NOMO-1 (cell line): ENCODE measurements around the gene SRPK2.
"Not testable (repeated sequence)": the region's sequence is repeated elsewhere in the genome, so short reads cannot be mapped to it uniquely, and the experiment has no call there.

Source experiments
- DNase-seq, 2 experiments: peaks; one replicate each; lab custom pipeline; 2025; ENCODE audit not compliant: unreplicated experiment in 2 of 2; lab: John Stamatoyannopoulos, UW

Gene SRPK2

DNA sequence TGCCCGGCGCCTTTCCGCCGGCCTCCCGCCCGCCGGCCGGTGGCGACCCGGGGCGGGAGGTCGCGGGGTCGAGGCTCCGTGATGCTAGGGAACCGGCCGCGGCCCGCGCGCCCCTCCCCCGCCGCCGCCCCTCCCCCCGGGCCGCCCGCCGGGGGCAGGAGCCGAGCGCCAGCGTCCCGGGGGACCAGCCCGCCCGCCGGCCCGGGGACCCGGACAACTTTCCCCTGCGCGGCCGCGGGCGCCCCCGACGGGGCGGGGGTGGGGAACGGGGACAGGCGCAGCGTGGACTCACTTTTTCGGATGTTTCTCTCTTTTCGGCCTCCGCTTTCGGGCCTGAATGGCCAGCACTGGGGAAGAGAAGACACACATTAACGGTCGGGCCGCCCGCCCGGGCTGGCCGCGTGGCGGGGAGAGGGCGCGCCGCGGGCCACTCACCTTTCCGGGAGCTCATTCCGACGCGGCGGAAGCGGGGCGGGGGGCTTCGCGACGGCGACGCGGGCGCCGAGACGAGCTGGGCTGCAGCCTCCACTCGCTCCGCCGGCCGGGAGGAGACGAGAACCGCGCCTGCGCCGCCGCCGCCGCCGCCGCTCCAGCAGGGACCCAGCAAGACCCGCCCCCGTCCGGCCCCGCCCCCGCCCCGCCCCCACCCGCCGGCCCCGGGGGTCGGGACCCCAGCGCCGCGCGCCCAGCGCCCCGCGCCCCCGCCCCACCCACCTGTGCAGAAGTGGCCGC is at the start of gene SRPK2:
Gene SRPK2 (minus strand): TSS at position 566 of the 732 bp plus-strand sequence.
- peak in 1 of 2 experiments; percentile 9 for DNase-seq

DNA sequence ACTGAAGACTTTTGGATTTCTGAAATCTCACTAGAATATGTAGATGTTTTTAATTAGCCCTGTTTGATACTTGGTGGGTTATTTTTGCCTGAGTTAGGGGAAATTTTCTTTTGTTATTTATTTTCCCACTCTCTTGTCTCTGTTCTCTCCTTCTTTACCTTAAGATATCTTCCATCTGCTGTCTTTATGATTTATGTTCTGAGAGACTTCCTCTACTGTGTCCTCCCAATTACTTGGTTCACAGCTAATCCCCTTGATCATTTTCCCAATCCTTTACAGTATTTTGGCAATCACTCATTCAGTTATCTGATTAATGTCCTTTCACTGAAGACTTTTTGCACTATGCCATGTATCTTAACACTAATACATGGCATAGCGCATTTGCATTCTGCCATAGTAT is 49.5 kb upstream of the SRPK2 start:
- no peak for DNase-seq

GRCh38 chr7:105437356-105437755 is 48.6 kb upstream of the SRPK2 start:
- not testable (repeated sequence) for DNase-seq

DNA sequence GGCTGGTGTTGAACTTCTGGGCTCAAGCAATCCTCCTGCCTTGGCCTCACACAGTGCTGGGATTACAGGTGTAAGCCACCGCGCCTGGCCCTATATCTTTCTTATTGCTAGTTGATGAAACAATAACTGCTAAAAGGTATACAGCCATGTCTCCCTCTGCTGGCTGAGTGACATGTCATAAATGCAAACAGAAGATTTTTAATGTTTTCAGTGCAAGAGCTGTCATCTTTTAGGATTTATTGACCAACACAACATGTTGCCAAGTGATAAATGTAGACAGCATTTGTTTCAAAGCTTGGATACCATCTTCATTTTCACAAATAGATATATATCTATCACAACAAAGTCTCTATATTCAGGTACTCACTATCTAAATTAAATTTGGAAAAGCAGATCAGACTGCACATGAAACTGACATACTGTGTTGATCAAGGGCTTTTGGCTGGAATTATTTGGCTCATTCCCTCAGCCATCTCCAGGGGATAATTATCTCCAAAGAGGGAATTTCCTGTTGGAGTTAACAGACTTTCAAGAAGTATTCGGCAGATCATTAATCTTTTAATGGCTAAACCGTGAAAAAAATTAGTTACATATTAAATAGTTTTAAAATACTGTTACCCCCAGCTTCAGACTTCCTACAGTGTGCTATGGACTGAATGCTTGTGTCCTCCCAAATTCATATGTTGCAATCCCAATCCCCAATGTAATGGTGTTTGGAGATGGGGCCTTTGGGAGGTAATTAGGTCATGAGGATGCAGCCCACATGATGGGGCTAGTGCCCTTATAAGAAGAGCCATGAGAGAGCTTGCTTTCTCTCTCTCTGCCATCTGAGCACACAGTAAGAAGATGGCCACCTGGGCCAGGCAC is 41.3 kb upstream of the SRPK2 start:
- DNase-seq, result peak in 1 of 2 experiments; percentile 8

- DNase-seq, result no peak
Measured at GRCh38 chr7:105426606-105427146, 38.0 kb upstream of the SRPK2 start.

DNA sequence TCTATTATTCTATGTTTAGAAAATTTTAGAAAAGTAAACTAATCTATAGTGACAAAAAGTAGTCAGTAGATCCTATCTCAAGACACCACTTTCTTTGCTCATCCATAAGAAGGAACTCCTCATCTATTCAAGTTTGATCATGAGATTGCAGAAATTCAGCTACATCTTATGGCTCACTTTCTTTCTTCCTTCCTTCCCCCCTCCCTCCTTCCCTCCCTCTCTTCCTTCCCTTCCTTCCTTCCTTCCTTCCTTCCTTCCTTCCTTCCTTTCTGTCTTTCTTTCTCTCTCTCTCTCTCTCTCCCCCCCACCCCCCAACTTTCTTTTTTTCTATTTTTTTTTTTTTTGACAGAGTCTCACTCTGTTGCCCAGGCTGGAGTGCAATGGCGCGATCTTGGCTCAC is 35.3 kb upstream of the SRPK2 start:
- no peak for DNase-seq

GRCh38 chr7:105413887-105414437 is 25.2 kb upstream of the SRPK2 start:
- DNase-seq, result no peak

- not testable (repeated sequence) for DNase-seq
Measured at GRCh38 chr7:105410774-105411173, 22.1 kb upstream of the SRPK2 start.

- DNase-seq, result not testable (repeated sequence)
Measured at GRCh38 chr7:105409775-105410174, 21.1 kb upstream of the SRPK2 start.

DNA sequence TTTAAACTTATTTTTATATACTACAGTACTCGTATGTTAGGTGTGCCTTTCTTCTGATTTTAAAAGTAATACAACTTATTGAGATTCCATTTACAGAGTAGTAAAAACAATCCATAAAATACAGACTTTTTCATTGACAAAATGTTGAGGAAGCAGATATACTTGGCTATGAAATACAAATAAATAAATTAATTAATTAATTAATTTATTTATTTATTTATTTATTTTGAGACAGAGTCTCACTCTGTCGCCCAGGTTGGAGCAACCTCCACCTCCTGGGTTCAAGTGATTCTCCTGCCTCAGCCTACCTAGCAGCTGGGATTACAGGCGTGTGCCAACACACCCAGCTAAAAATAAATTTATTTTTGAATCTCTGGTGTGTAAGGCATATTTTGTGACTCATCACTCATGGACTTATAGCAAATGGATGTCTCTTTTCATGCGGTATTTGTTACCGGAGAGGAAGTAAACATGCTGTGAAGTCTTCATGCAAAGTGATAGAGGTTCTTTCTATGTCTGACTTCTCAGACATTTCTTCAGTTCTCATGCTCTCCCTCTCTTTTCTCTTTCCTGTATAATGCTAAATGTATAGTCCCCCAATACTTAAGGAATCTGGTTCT is 20.2 kb upstream of the SRPK2 start:
- no peak for DNase-seq

- DNase-seq, result no peak
Measured at GRCh38 chr7:105403128-105403527, 14.4 kb upstream of the SRPK2 start.

DNA sequence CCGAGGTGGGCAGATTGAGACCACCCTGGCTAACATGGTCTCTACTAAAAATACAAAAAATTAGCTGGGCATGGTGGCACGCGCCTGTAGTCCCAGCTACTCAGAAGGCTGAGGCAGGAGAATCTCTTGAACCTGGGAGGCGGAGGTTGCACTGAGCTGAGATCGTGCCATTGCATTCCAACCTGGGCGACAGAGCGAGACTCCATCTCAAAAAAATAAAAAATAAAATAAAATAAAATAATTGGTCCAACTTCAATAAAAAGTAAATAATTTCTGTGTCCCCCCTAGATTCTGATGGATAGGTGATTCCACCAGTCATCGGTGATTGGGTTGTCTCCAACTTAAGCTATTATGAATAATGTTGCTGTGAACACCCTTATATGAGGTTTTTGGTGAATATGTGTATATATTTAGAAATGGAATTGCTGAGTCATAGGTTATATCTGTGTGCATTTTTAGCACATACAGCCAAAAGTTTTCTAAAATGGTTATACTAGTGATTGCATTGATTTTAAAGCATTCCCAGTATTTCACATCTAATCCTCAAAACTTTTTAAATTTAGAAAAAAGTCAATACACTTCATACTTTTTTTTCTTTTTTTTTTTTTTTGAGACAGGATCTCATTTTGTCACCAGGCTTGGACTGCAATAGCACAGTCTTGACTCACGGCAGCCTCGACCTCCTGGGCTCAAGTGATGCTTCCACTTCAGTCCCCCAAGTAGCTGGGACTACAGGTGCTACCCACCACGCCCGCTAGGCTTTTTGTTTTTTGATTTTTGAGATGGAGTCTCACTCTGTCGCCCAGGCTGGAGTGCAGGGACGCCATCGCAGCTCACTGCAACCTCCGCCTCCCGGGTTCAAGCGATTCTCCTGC is 13.7 kb upstream of the SRPK2 start:
- DNase-seq, result no peak

GRCh38 chr7:105399043-105399725 is 10.5 kb upstream of the SRPK2 start:
- no peak for DNase-seq

DNA sequence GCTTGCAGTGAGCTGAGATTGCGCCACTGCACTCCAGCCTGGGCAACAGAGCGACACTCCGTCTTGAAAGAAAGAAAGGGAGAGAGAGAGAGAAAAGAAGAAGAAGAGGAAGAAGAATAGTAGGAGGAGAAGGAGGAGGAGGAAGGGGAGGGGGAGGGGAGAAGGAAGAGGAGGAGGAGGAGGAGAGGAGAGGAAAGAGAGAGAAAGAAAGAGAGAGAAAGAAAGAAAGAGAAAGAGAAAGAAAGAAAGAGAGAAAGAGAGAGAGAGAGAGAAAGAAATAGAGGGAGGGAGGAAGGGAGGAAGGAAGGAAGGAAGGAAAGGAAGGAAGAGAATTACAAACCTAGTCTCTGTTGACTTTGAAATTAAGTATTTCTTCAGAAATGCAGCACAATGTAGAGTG is 7.8 kb upstream of the SRPK2 start:
- DNase-seq, result no peak

- DNase-seq, result no peak
Measured at GRCh38 chr7:105391429-105391828, 2.7 kb upstream of the SRPK2 start.

DNA sequence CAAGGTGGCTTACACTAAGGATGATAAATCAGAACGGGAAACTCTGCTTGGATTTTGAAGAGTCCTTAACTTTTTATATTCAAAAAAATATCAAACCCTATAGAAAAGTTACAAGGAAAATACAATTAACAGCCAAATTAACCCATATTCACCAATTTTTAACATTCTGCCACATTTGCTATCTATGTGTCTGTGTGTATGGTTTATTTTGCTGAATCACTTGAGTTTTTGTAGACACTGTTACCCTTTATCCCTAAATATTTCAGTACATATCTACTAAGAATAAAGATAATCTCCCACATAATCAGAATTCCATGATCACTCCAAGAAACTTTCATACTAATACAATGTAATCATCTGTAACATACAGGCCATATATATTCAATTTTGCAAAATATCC is 1.2 kb upstream of the SRPK2 start:
- DNase-seq, result no peak

- DNase-seq, result peak in 1 of 2 experiments; percentile 4
Measured at GRCh38 chr7:105389088-105389650, 448 bp upstream of the SRPK2 start.

GRCh38 chr7:105387508-105388355 is 989 bp downstream of the SRPK2 start:
- DNase-seq, result peak in 1 of 2 experiments; percentile 9
